Heart left ventricle (tissue), 13 donors: ENCODE data around the gene XYLT1.

ENCODE experiments used
- POLR2A ChIP-seq, 2 donors: fragments of 450-650 bp; IDR thresholded peaks; one replicate each; pipeline ENCODE4 v1.6.1; 2017; ENCODE audit warnings: antibody characterized with exemption in 2 of 2, mild to moderate bottlenecking in 2 of 2, moderate library complexity in 2 of 2
- TF ChIP-seq, protein P1 (sequence below), 12 donors: fragments of 200-600 bp; sonication (generic) in 4 of 12; IDR thresholded peaks; one replicate each; pipeline versions ENCODE4 v1.5.0 to v1.8.0; 2018 to 2022; ENCODE audit warnings: antibody characterized with exemption in 12 of 12, mild to moderate bottlenecking in 5 of 12
- donor health status: ischemic (EF 13 %, LVEDD 7.1; RV severe dilation, severe dysfunction).
- donor health status: DM: no; HTN: yes; CAD: no.
- donor health status: DM: no; HTN: no; CAD: no.
- donor health status: ischemic (EF 25% LVEDD 6.9; RV normal size, moderate dysfunction).
- donor health status: ischemic (EF 25% LVEDD 5.7; RV mildly dilated, moderate dysfunction).
- donor health status: ischemic (EF 35%, LVEDD 5.7; RV mildly dilated, moderate dysfunction).
- donor health status: nonischemic (EF 11% LVEDD 7.7; RV severe dilation, severe dysfunction).
- donor health status: DM: yes; HTN: yes; CAD: no.
- donor health status: PGD.
- donor health status: ischemic (EF 29% LVEDD 5.4; RV normal size, mild dysfunction).
- donor health status: nonischemic (EF 23%, LVEDD 6.1; RV moderate dilation, normal function).

DNA sequence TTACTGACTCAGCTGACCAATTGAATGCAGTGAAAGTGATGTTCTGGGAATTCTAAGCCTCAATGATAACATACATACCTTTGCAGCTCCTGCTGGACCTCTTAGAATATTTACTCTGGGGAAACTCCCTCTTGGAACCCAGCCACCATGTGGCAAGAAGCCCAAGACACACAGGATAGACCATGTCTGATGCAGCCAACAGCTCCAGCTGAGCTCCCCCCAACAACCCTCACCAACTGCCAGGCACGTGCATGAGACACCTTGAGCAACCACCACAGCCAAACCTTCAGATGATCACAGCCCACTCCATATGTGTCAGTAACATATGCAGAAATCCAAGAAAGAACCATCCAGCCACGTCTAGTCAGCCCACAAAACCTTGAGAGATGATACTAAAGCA lies 53.0 kb downstream of the XYLT1 start:
- TF ChIP-seq, protein P1, sequence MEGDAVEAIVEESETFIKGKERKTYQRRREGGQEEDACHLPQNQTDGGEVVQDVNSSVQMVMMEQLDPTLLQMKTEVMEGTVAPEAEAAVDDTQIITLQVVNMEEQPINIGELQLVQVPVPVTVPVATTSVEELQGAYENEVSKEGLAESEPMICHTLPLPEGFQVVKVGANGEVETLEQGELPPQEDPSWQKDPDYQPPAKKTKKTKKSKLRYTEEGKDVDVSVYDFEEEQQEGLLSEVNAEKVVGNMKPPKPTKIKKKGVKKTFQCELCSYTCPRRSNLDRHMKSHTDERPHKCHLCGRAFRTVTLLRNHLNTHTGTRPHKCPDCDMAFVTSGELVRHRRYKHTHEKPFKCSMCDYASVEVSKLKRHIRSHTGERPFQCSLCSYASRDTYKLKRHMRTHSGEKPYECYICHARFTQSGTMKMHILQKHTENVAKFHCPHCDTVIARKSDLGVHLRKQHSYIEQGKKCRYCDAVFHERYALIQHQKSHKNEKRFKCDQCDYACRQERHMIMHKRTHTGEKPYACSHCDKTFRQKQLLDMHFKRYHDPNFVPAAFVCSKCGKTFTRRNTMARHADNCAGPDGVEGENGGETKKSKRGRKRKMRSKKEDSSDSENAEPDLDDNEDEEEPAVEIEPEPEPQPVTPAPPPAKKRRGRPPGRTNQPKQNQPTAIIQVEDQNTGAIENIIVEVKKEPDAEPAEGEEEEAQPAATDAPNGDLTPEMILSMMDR (IDR thresholded peaks at IDR 0.05) = no peak
- TF ChIP-seq POLR2A (IDR thresholded peaks at IDR 0.05) = no peak
